ENCODE measurements around the gene SLC12A4. TPM values are rescaled to one million over a fixed set of nuclear protein-coding genes. Genes with fewer than 3 reads are reported as not detected.

Gene SLC12A4
- total and polyA plus RNA-seq, 10 donors: 4.6 to 68.5 (median 29.4) TPM

DNA sequence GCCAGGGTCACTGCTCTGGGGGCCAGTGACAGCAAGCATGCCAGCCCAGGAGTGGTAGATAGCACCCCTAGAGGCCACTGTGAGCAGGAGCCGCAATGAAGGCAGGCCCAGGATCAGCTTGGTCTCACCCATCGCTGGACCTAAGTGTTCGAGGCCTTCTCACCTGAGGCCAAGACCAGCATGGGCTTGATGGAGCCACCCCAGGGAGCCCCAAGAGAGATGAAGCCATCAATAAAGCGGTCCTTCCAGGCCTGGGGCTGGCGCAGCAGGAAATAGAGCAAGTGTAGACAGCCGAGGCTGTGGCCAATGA is 26.3 kb downstream of the SLC12A4 start:
- peaks cover 0 to 79% (median 30%) of the 10 kb centered on the region in 6 donors for H3K36me3 ChIP-seq
- intact Hi-C loops (cut with DNase I; ENCODE audit: low total_unique reads): no loop called here
- 76 to 86% (median 84%) methylated on average over 5 to 6 of the region's 6 CpGs for WGBS, 5 donors

DNA sequence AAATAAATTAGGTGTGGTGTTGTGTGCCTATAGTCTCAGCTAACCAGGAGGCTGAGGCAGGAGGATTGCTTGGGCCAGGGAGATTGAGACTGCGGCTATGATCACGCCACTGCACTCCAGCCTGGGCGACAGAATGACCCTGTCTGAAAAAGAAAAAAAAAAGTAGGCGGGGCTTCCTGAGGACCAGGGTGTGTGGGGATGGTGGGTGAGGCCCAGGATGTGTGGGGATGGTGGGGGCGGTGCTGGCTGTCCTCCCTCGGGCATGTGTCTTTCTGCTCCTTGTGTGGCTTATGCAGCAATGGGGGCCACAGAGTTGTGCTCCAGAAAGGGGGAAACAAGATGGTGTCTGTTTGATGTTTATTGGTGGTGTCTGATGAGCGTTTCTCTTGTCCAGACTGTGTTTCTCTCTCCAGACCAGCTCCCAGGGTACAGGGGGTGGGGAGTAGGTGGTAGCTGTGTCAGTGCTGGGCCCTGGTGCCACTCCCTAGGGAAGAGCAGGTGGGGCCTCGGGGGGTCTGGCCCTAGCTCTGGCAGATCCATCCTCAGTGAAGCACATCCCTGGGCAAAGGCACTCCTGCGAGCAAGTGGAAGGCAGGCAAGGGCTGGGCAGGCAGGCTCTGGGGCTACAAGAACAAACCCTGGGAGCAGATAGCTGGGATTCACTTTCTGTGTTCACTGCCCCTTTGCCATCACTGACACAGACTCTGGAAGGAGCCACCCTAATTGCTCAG is 26.8 kb downstream of the SLC12A4 start:
- H3K27ac ChIP-seq: peak overlapping the region in 4 of 8 donors; percentile 8 to 55 (median 35)
- H3K9me3 ChIP-seq: no peaks in the 10 kb centered on the region
- H3K36me3 ChIP-seq: peaks cover 0 to 74% (median 25%) of the 10 kb centered on the region in 6 donors
- H3K4me1 ChIP-seq: peaks cover 2 to 83% (median 34%) of the 10 kb centered on the region in 6 donors
- no peak overlapping the region for H3K4me3 ChIP-seq
- intact Hi-C loops (cut with DNase I; ENCODE audit: low total_unique reads): no loop called here
- TF ChIP-seq POLR2AphosphoS5 (IDR thresholded peaks at IDR 0.05): no peak
- no peak for TF ChIP-seq POLR2A (IDR thresholded peaks at IDR 0.05)
- TF ChIP-seq, protein P1, sequence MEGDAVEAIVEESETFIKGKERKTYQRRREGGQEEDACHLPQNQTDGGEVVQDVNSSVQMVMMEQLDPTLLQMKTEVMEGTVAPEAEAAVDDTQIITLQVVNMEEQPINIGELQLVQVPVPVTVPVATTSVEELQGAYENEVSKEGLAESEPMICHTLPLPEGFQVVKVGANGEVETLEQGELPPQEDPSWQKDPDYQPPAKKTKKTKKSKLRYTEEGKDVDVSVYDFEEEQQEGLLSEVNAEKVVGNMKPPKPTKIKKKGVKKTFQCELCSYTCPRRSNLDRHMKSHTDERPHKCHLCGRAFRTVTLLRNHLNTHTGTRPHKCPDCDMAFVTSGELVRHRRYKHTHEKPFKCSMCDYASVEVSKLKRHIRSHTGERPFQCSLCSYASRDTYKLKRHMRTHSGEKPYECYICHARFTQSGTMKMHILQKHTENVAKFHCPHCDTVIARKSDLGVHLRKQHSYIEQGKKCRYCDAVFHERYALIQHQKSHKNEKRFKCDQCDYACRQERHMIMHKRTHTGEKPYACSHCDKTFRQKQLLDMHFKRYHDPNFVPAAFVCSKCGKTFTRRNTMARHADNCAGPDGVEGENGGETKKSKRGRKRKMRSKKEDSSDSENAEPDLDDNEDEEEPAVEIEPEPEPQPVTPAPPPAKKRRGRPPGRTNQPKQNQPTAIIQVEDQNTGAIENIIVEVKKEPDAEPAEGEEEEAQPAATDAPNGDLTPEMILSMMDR (IDR thresholded peaks at IDR 0.05 in 8 of 11, conservative IDR thresholded peaks at IDR 0.05 in 3 of 11): no peak
- DNase-seq: no peak
- no peaks in the 10 kb centered on the region for H3K27me3 ChIP-seq (replicated peaks in 1 of 7)
- 78 to 86% (median 80%) methylated on average over 8 to 9 of the region's 9 CpGs for WGBS, 5 donors

More for the DNA sequence above, 26.3 kb downstream of the SLC12A4 start:
- Histone ChIP-seq H3K4me1 (peaks cover 2 to 77% (median 29%) of the 10 kb centered on the region in 6 donors), H3K9me3 (no peaks in the 10 kb centered on the region), H3K27ac (peak overlapping the region in 3 of 8 donors; percentile 8 to 55 (median 50)), H3K4me3 (no peak overlapping the region), H3K27me3 (replicated peaks in 1 of 7) (no peaks in the 10 kb centered on the region)
- TF ChIP-seq POLR2AphosphoS5 (IDR thresholded peaks at IDR 0.05): no peak
- TF ChIP-seq, protein P1 (IDR thresholded peaks at IDR 0.05 in 8 of 11, conservative IDR thresholded peaks at IDR 0.05 in 3 of 11): peak in 10 of 11 experiments; percentile 23 to 75 (median 62)
- no peak for TF ChIP-seq POLR2A (IDR thresholded peaks at IDR 0.05)
- DNase-seq: no peak

GRCh38 chr16:67940446-67941089 is 27.9 kb downstream of the SLC12A4 start:
- H3K27me3 ChIP-seq (replicated peaks in 1 of 7): no peaks in the 10 kb centered on the region
- no peak overlapping the region for H3K4me3 ChIP-seq
- no peak for TF ChIP-seq POLR2A (IDR thresholded peaks at IDR 0.05)
- TF ChIP-seq POLR2AphosphoS5 (IDR thresholded peaks at IDR 0.05): peak in 1 of 3 donors; percentile 9
- TF ChIP-seq, protein P1 (IDR thresholded peaks at IDR 0.05 in 8 of 11, conservative IDR thresholded peaks at IDR 0.05 in 3 of 11): no peak
- peaks cover 2 to 76% (median 35%) of the 10 kb centered on the region in 6 donors for H3K4me1 ChIP-seq
- no peak for DNase-seq
- H3K27ac ChIP-seq: peak overlapping the region in 7 of 8 donors; percentile 5 to 77 (median 40)
- H3K9me3 ChIP-seq: no peaks in the 10 kb centered on the region
- peaks cover 0 to 63% (median 14%) of the 10 kb centered on the region in 6 donors for H3K36me3 ChIP-seq
- intact Hi-C loops (cut with DNase I; ENCODE audit: low total_unique reads): no loop called here
- 96 to 100% (median 98%) methylated on average over 5 of the region's 5 CpGs for WGBS, 5 donors

Data from spleen (tissue), 11 donors.